ENCODE data around the gene CPB2.

GRCh38 chr13:46129124-46129523 is 24.3 kb upstream of the CPB2 start:
- TF ChIP-seq CTCF (IDR thresholded peaks at IDR 0.05; ENCODE audit: low read depth, low read length) (no peak), POLR2A (IDR thresholded peaks at IDR 0.05; ENCODE audit: extremely low read depth, insufficient read length) (no peak)
